WTC11 (cell line): ENCODE data around the gene HYAL1. TPM values are rescaled to one million over a fixed set of nuclear protein-coding genes. Genes with fewer than 3 reads are reported as not detected.

ENCODE experiments used
- ATAC-seq: fragments of 200-7000 bp; cut with Tn5 transposase; 2 replicates; pipeline ENCODE4 v1.10.0; 2021; ENCODE audit warnings: mild to moderate bottlenecking, moderate library complexity
- CTCF ChIA-PET: fragments of 300-600 bp; sonication (Branson Sonifier 250); formaldehyde crosslinking; loops from one replicate; lab custom pipeline; 2021; ENCODE audit warnings: antibody characterized with exemption; lab: Charles Lee
- POLR2A ChIA-PET: fragments of 350-600 bp; sonication (Branson Sonifier 250); formaldehyde crosslinking; loops from one replicate; lab custom pipeline; 2021; ENCODE audit warnings: antibody characterized with exemption; lab: Charles Lee
- DNase-seq: peaks from one replicate; pipeline ENCODE4 v3.0.0; 2021; ENCODE audit warnings: low spot score
- H3K27ac Mint-ChIP-seq: 2 replicates; pipeline ENCODE4 v1.8.0; 2021; ENCODE audit warnings: mixed read lengths
- H3K27me3 Mint-ChIP-seq: 2 replicates; pipeline ENCODE4 v1.8.0; 2021; ENCODE audit warnings: low read depth, mild to moderate bottlenecking, moderate library complexity, mixed read lengths
- H3K36me3 Mint-ChIP-seq: 2 replicates; pipeline ENCODE4 v1.8.0; 2021; ENCODE audit warnings: mixed read lengths
- H3K4me1 Mint-ChIP-seq: 2 replicates; pipeline ENCODE4 v1.8.0; 2022; ENCODE audit warnings: mixed read lengths
- H3K4me3 Mint-ChIP-seq: 2 replicates; pipeline ENCODE4 v1.8.0; 2021; ENCODE audit warnings: mild to moderate bottlenecking, moderate library complexity, mixed read lengths
- H3K9me3 Mint-ChIP-seq: 2 replicates; pipeline ENCODE4 v1.8.0; 2021; ENCODE audit warnings: mixed read lengths
- CBFB ChIP-seq: sonication (generic); formaldehyde crosslinking; IDR thresholded peaks from 2 replicates; pipeline ENCODE4 v1.8.1; 2022; ENCODE audit warnings: mild to moderate bottlenecking, low read depth, missing genetic modification reagents
- FOXK1 ChIP-seq: sonication (generic); formaldehyde crosslinking; IDR thresholded peaks from 2 replicates; pipeline ENCODE4 v1.8.0; 2022; ENCODE audit warnings: mild to moderate bottlenecking, moderate library complexity, missing genetic modification reagents
- GRHL2 ChIP-seq: fragments of 250-450 bp; sonication (Bioruptor Pico); IDR thresholded peaks from 2 replicates; pipeline ENCODE4 v1.8.0; 2022; ENCODE audit warnings: mild to moderate bottlenecking, moderate library complexity; ENCODE audit not compliant: insufficient replicate concordance, severe bottlenecking
- MYBL2 ChIP-seq: sonication (generic); formaldehyde crosslinking; IDR thresholded peaks from 2 replicates; pipeline ENCODE4 v1.8.1; 2023; ENCODE audit warnings: mild to moderate bottlenecking, moderate library complexity, missing genetic modification reagents
- NFATC4 ChIP-seq: fragments of 250-450 bp; sonication (Bioruptor Pico); IDR thresholded peaks from 2 replicates; pipeline ENCODE4 v1.9.0; 2021; ENCODE audit warnings: mild to moderate bottlenecking
- NFE2L1 ChIP-seq: sonication (generic); formaldehyde crosslinking; IDR thresholded peaks from 2 replicates; pipeline ENCODE4 v1.8.1; 2023; ENCODE audit warnings: missing genetic modification reagents
- RORB ChIP-seq: fragments of 250-450 bp; sonication (Bioruptor Pico); IDR thresholded peaks from 2 replicates; pipeline ENCODE4 v1.9.0; 2021; ENCODE audit warnings: mild to moderate bottlenecking
- TEAD1 ChIP-seq: sonication (generic); formaldehyde crosslinking; IDR thresholded peaks from 2 replicates; pipeline ENCODE4 v1.8.0; 2022; ENCODE audit warnings: mild to moderate bottlenecking, missing genetic modification reagents
- ZBTB21 ChIP-seq: sonication (generic); formaldehyde crosslinking; IDR thresholded peaks from 2 replicates; pipeline ENCODE4 v1.8.1; 2023; ENCODE audit warnings: mild to moderate bottlenecking, missing genetic modification reagents, borderline replicate concordance
- ZNF263 ChIP-seq: sonication (generic); formaldehyde crosslinking; IDR thresholded peaks from 2 replicates; pipeline ENCODE4 v1.8.1; 2022; ENCODE audit warnings: low read depth, mild to moderate bottlenecking, moderate library complexity, missing genetic modification reagents
- total RNA-seq: library from RNA; stranded (reverse); gene quantifications from 3 replicates; pipeline ENCODE4 v1.2.3, GENCODE V29; 2021
- TF ChIP-seq, protein P1 (sequence below): sonication (generic); formaldehyde crosslinking; IDR thresholded peaks from 2 replicates; pipeline ENCODE4 v1.8.1; 2023; ENCODE audit warnings: mild to moderate bottlenecking, missing genetic modification reagents, borderline replicate concordance
- TF ChIP-seq, protein P2 (sequence below): fragments of 200-600 bp; IDR thresholded peaks from 2 replicates; pipeline ENCODE4 v1.8.0; 2022; ENCODE audit warnings: antibody characterized with exemption
- TF ChIP-seq, protein P3 (sequence below): sonication (generic); formaldehyde crosslinking; IDR thresholded peaks from 2 replicates; pipeline ENCODE4 v1.8.1; 2023; ENCODE audit warnings: mild to moderate bottlenecking, missing genetic modification reagents
- TF ChIP-seq, protein P4 (sequence below): sonication (generic); formaldehyde crosslinking; IDR thresholded peaks from 2 replicates; pipeline ENCODE4 v1.8.0; 2022; ENCODE audit warnings: mild to moderate bottlenecking, missing genetic modification reagents
- TF ChIP-seq, protein P5 (sequence below): sonication (generic); formaldehyde crosslinking; IDR thresholded peaks from 2 replicates; pipeline ENCODE4 v1.8.1; 2022; ENCODE audit warnings: mild to moderate bottlenecking, missing genetic modification reagents, moderate library complexity, borderline replicate concordance

HYAL1 gene
- total RNA-seq, 1 experiment from 2014 or later, result 3.4 TPM

DNA sequence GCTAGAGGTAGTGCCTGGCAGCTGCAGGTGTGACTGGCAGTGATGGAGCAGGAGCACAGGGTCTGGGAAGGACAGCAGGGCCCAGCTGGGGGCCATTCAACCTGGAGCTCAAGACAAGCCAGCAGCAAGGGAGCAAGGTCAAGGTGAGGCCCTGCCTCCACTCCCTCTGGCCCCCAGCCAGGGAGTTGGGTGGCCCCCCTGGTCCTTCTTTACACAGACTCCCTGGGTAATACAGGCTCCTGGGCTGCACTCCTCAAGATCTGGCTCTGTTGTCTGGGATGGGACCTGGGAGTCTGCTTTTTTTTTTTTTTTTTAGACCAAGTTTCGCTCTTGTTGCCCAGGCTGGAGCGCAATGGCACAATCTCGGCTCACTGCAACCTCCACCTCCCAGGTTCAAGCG, 52.9 kb downstream of the HYAL1 start:
- peaks cover 28% of the 10 kb centered on the region for H3K4me1 Mint-ChIP-seq
- TF ChIP-seq, protein P1, sequence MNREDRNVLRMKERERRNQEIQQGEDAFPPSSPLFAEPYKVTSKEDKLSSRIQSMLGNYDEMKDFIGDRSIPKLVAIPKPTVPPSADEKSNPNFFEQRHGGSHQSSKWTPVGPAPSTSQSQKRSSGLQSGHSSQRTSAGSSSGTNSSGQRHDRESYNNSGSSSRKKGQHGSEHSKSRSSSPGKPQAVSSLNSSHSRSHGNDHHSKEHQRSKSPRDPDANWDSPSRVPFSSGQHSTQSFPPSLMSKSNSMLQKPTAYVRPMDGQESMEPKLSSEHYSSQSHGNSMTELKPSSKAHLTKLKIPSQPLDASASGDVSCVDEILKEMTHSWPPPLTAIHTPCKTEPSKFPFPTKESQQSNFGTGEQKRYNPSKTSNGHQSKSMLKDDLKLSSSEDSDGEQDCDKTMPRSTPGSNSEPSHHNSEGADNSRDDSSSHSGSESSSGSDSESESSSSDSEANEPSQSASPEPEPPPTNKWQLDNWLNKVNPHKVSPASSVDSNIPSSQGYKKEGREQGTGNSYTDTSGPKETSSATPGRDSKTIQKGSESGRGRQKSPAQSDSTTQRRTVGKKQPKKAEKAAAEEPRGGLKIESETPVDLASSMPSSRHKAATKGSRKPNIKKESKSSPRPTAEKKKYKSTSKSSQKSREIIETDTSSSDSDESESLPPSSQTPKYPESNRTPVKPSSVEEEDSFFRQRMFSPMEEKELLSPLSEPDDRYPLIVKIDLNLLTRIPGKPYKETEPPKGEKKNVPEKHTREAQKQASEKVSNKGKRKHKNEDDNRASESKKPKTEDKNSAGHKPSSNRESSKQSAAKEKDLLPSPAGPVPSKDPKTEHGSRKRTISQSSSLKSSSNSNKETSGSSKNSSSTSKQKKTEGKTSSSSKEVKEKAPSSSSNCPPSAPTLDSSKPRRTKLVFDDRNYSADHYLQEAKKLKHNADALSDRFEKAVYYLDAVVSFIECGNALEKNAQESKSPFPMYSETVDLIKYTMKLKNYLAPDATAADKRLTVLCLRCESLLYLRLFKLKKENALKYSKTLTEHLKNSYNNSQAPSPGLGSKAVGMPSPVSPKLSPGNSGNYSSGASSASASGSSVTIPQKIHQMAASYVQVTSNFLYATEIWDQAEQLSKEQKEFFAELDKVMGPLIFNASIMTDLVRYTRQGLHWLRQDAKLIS (CRISPR knock-in tag), result no peak
- TF ChIP-seq, protein P2, sequence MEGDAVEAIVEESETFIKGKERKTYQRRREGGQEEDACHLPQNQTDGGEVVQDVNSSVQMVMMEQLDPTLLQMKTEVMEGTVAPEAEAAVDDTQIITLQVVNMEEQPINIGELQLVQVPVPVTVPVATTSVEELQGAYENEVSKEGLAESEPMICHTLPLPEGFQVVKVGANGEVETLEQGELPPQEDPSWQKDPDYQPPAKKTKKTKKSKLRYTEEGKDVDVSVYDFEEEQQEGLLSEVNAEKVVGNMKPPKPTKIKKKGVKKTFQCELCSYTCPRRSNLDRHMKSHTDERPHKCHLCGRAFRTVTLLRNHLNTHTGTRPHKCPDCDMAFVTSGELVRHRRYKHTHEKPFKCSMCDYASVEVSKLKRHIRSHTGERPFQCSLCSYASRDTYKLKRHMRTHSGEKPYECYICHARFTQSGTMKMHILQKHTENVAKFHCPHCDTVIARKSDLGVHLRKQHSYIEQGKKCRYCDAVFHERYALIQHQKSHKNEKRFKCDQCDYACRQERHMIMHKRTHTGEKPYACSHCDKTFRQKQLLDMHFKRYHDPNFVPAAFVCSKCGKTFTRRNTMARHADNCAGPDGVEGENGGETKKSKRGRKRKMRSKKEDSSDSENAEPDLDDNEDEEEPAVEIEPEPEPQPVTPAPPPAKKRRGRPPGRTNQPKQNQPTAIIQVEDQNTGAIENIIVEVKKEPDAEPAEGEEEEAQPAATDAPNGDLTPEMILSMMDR, result no peak
- TF ChIP-seq GRHL2 (CRISPR knock-in tag) (no peak), ZBTB21 (CRISPR knock-in tag) (no peak), NFE2L1 (CRISPR knock-in tag) (no peak), MYBL2 (CRISPR knock-in tag) (no peak), FOXK1 (CRISPR knock-in tag) (no peak), NFATC4 (CRISPR knock-in tag) (no peak), RORB (CRISPR knock-in tag) (no peak), CBFB (no peak), ZNF263 (CRISPR knock-in tag) (no peak), TEAD1 (no peak)
- TF ChIP-seq, protein P3, sequence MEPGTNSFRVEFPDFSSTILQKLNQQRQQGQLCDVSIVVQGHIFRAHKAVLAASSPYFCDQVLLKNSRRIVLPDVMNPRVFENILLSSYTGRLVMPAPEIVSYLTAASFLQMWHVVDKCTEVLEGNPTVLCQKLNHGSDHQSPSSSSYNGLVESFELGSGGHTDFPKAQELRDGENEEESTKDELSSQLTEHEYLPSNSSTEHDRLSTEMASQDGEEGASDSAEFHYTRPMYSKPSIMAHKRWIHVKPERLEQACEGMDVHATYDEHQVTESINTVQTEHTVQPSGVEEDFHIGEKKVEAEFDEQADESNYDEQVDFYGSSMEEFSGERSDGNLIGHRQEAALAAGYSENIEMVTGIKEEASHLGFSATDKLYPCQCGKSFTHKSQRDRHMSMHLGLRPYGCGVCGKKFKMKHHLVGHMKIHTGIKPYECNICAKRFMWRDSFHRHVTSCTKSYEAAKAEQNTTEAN, result no peak
- TF ChIP-seq, protein P4, sequence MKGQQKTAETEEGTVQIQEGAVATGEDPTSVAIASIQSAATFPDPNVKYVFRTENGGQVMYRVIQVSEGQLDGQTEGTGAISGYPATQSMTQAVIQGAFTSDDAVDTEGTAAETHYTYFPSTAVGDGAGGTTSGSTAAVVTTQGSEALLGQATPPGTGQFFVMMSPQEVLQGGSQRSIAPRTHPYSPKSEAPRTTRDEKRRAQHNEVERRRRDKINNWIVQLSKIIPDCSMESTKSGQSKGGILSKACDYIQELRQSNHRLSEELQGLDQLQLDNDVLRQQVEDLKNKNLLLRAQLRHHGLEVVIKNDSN (CRISPR knock-in tag), result no peak
- TF ChIP-seq, protein P5, sequence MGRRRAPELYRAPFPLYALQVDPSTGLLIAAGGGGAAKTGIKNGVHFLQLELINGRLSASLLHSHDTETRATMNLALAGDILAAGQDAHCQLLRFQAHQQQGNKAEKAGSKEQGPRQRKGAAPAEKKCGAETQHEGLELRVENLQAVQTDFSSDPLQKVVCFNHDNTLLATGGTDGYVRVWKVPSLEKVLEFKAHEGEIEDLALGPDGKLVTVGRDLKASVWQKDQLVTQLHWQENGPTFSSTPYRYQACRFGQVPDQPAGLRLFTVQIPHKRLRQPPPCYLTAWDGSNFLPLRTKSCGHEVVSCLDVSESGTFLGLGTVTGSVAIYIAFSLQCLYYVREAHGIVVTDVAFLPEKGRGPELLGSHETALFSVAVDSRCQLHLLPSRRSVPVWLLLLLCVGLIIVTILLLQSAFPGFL (CRISPR knock-in tag), result no peak
- ATAC-seq (no peak), DNase-seq (no peak)
- ChIA-PET CTCF (interaction anchor here (0.7 to 6.0 kb wide), 6 partner anchors 7 to 56 kb away, joined by 3 to 151 read pairs (median 6); no protein-coding TSS in a partner anchor), POLR2A (interaction anchor here (0.6 to 0.8 kb wide), 2 partner anchors 15 to 33 kb away, joined by 3 read pairs; partner anchors contain the start of gene GNAI2)
- H3K27ac Mint-ChIP-seq, result peak overlapping the region; percentile 17; the same call in 1 of the 2 replicates
- peaks cover 11% of the 10 kb centered on the region for H3K36me3 Mint-ChIP-seq
- no peaks in the 10 kb centered on the region for H3K27me3 Mint-ChIP-seq
- no peak overlapping the region for H3K4me3 Mint-ChIP-seq
- H3K9me3 Mint-ChIP-seq, result no peaks in the 10 kb centered on the region

Other genes starting within 250 kb of the HYAL1 start
- gene RBM5, start 214.7 kb downstream of the HYAL1 start, total RNA-seq, result 88.0 to 92.3 TPM (median 92.1 TPM) in 3 replicates
- gene SEMA3F, start 148.2 kb downstream of the HYAL1 start, total RNA-seq, result 49.0 to 52.0 TPM (median 52.0 TPM) in 3 replicates
- 0.13 to 0.39 TPM (median 0.14 TPM) in 3 replicates for gene GNAT1, start 112.0 kb downstream of the HYAL1 start, total RNA-seq
- 0.90 to 1.6 TPM (median 1.3 TPM) in 3 replicates for gene SLC38A3, start 98.3 kb downstream of the HYAL1 start, total RNA-seq
- 181 to 185 TPM (median 185 TPM) in 3 replicates for gene GNAI2, start 67.4 kb downstream of the HYAL1 start, total RNA-seq
- 7.3 to 9.0 TPM (median 8.7 TPM) in 3 replicates for gene SEMA3B, start 34.4 kb downstream of the HYAL1 start, total RNA-seq
- gene LSMEM2, start 24.5 kb downstream of the HYAL1 start, total RNA-seq, result 0.41 to 0.60 TPM (median 0.57 TPM) in 3 replicates
- 63.2 to 92.0 TPM (median 75.6 TPM) in 3 replicates for gene IFRD2, start 11.1 kb downstream of the HYAL1 start, total RNA-seq
- gene HYAL3, start 4.2 kb downstream of the HYAL1 start, total RNA-seq, result 2.9 to 3.8 TPM (median 3.2 TPM) in 3 replicates
- gene NAA80, start 4.2 kb downstream of the HYAL1 start, total RNA-seq, result 13.7 to 17.3 TPM (median 13.7 TPM) in 3 replicates
- 58.0 to 65.6 TPM (median 62.9 TPM) in 3 replicates for gene HYAL2, start 19.2 kb upstream of the HYAL1 start, total RNA-seq
- 34.7 to 41.1 TPM (median 38.0 TPM) in 3 replicates for gene TUSC2, start 24.6 kb upstream of the HYAL1 start, total RNA-seq
- 13.2 to 14.5 TPM (median 14.5 TPM) in 3 replicates for gene RASSF1, start 37.3 kb upstream of the HYAL1 start, total RNA-seq
- gene ZMYND10, start 42.2 kb upstream of the HYAL1 start, total RNA-seq, result 0.46 to 0.80 TPM (median 0.74 TPM) in 3 replicates
- 20.6 to 26.6 TPM (median 23.9 TPM) in 3 replicates for gene NPRL2, start 47.2 kb upstream of the HYAL1 start, total RNA-seq
- gene CYB561D2, start 47.3 kb upstream of the HYAL1 start, total RNA-seq, result 9.8 to 12.0 TPM (median 11.3 TPM) in 3 replicates
- 26.7 to 30.0 TPM (median 28.4 TPM) in 3 replicates for gene TMEM115, start 55.9 kb upstream of the HYAL1 start, total RNA-seq
- gene CACNA2D2, start 200.1 kb upstream of the HYAL1 start, total RNA-seq, result 22.0 to 23.4 TPM (median 22.3 TPM) in 3 replicates